Endothelial cell of umbilical vein (primary cell): Measurements from ENCODE around the gene SARS2. TPM values are rescaled to one million over a fixed set of nuclear protein-coding genes. Genes with fewer than 3 reads are reported as not detected.
"Not testable (repeated sequence)": the region's sequence is repeated elsewhere in the genome, so short reads cannot be mapped to it uniquely, and the experiment has no call there.

Experiments used
- BruUV-seq: library from RNA; stranded (reverse); fragments of 400-500 nt; replicated peaks from 2 replicates; lab custom pipeline; 2021; lab: Mats Ljungman, UMichigan
- CTCF ChIA-PET: fragments of 300-600, 350-600 bp; sonication (Branson Sonifier 250); formaldehyde crosslinking; loops from one replicate; lab custom pipeline; 2021; ENCODE audit warnings: antibody characterized with exemption, inconsistent platforms; lab: Charles Lee
- POLR2A ChIA-PET: fragments of 300-600, 350-600 bp; sonication (Branson Sonifier 250); formaldehyde crosslinking; loops from one replicate; lab custom pipeline; 2021; ENCODE audit warnings: antibody characterized with exemption, inconsistent platforms; lab: Charles Lee
- DNase-seq: peaks from one replicate; pipeline ENCODE4 v3.0.0-alpha.2; 2011; ENCODE audit warnings: low read depth, low spot score
- FAIRE-seq: peaks from 2 replicates; lab custom pipeline; 2011; peaks lifted over from hg19 to GRCh38; lab: Jason Lieb, UNC
- H2AFZ ChIP-seq: 2 replicates; pipeline ENCODE4 v1.6.0; 2012; ENCODE audit warnings: low read depth, low read length, control low read depth, inconsistent platforms
- H3K27ac ChIP-seq: 2 replicates; pipeline ENCODE4 v1.5.1; 2011; ENCODE audit warnings: low read depth, mild to moderate bottlenecking, control low read depth, low read length, moderate library complexity; ENCODE audit not compliant: insufficient read depth
- H3K27me3 ChIP-seq, 2 experiments: 2 replicates each; pipeline versions ENCODE4 v1.6.0 to v1.6.1; 2011; ENCODE audit warnings: low read length in 2 of 2, mixed read lengths in 1 of 2; ENCODE audit not compliant: control insufficient read depth in 2 of 2, insufficient read depth in 2 of 2
- H3K36me3 ChIP-seq, 2 experiments: 2 replicates in 1 of 2; 3 replicates in 1 of 2; pipeline ENCODE4 v1.5.1; 2011; ENCODE audit warnings: low read length in 2 of 2, mild to moderate bottlenecking in 1 of 2, moderate library complexity in 1 of 2; ENCODE audit not compliant: control insufficient read depth in 2 of 2, insufficient read depth in 2 of 2; ENCODE audit errors: extremely low read depth in 1 of 2
- H3K4me1 ChIP-seq: 3 replicates; pipeline ENCODE4 v1.5.1; 2011; ENCODE audit warnings: mild to moderate bottlenecking, low read length; ENCODE audit not compliant: control insufficient read depth, insufficient read depth; ENCODE audit errors: extremely low read depth
- H3K4me2 ChIP-seq: 2 replicates; pipeline ENCODE4 v1.6.1; 2011; ENCODE audit warnings: low read length, control low read depth, mixed read lengths; ENCODE audit not compliant: insufficient read depth
- H3K4me3 ChIP-seq, 3 experiments: fragments of 200-600 bp in 1 of 3; sonication (generic), shearing (Covaris generic) in 1 of 3; replicated peaks in 1 of 3; 2 replicates each; pipeline ENCODE4 v1.5.1; 2011 to 2016; ENCODE audit warnings: control low read depth in 3 of 3, low read length in 3 of 3, mild to moderate bottlenecking in 2 of 3, inconsistent platforms in 1 of 3, low read depth in 1 of 3, moderate library complexity in 1 of 3; ENCODE audit not compliant: insufficient read depth in 1 of 3
- H3K79me2 ChIP-seq: 2 replicates; pipeline ENCODE4 v1.6.0; 2012; ENCODE audit warnings: low read length, inconsistent platforms; ENCODE audit not compliant: control insufficient read depth, insufficient read depth
- H3K9ac ChIP-seq: replicated peaks from 2 replicates; pipeline ENCODE3; 2011; ENCODE audit warnings: low read length, control low read depth; ENCODE audit not compliant: insufficient read depth; ENCODE audit errors: extremely low read depth
- H3K9me1 ChIP-seq: replicated peaks from 3 replicates; pipeline ENCODE4 v1.6.0; 2011; ENCODE audit warnings: mild to moderate bottlenecking, low read length; ENCODE audit not compliant: control insufficient read depth, insufficient read depth; ENCODE audit errors: extremely low read depth
- H3K9me3 ChIP-seq: replicated peaks from 2 replicates; pipeline ENCODE4 v1.5.1; 2012; ENCODE audit warnings: low read length, inconsistent platforms; ENCODE audit not compliant: control insufficient read depth, insufficient read depth
- H4K20me1 ChIP-seq: replicated peaks from 2 replicates; pipeline ENCODE3; 2011; ENCODE audit warnings: mild to moderate bottlenecking, low read length; ENCODE audit not compliant: control insufficient read depth, insufficient read depth; ENCODE audit errors: extremely low read depth
- FOS ChIP-seq: IDR thresholded peaks from 2 replicates; pipeline ENCODE4 v1.6.1; 2011; ENCODE audit warnings: mild to moderate bottlenecking, low read length, moderate library complexity, borderline replicate concordance; ENCODE audit not compliant: insufficient read depth
- GATA2 ChIP-seq: IDR thresholded peaks from 2 replicates; pipeline ENCODE4 v1.7.0; 2011; ENCODE audit warnings: low read depth, mild to moderate bottlenecking, moderate library complexity, mixed read lengths, low read length; ENCODE audit not compliant: insufficient read length, insufficient read depth
- JUN ChIP-seq: IDR thresholded peaks from 2 replicates; pipeline ENCODE4 v1.6.1; 2011; ENCODE audit warnings: borderline replicate concordance, low read depth; ENCODE audit not compliant: insufficient read length, insufficient read depth
- MYC ChIP-seq: IDR thresholded peaks from one replicate; pipeline ENCODE4 v1.6.1; 2011; ENCODE audit warnings: mild to moderate bottlenecking, low read depth, low read length
- POLR2A ChIP-seq: IDR thresholded peaks from 2 replicates; pipeline ENCODE4 v1.6.1; 2012; ENCODE audit warnings: low read depth, mild to moderate bottlenecking, control low read depth, low read length
- POLR2AphosphoS5 ChIP-seq: IDR thresholded peaks from 2 replicates; pipeline ENCODE4 v1.6.1; 2012; ENCODE audit warnings: low read depth, mild to moderate bottlenecking, control low read depth, low read length, moderate library complexity; ENCODE audit not compliant: insufficient read depth
- dilution Hi-C: fragments of 300-500 bp; cut with MboI; formaldehyde crosslinking; loops from one replicate; pipeline ENCODE4 v1.15.0; 2019; ENCODE audit warnings: low sequenced_read_pairs; ENCODE audit not compliant: extremely low pct_ligation_motif_present
- intact Hi-C: fragments of 100-400 bp; cut with micrococcal nuclease; formaldehyde crosslinking; loops from one replicate; pipeline ENCODE4 v1.10.0; 2022
- polyA plus RNA-seq, 4 experiments: library from polyadenylated mRNA; depleted of rRNA in 3 of 4; stranded (reverse) in 3 of 4; unstranded in 1 of 4; fragments of >200 nt; gene quantifications; 2 replicates each; pipeline versions ENCODE4 v1.2.1 to v1.2.3, GENCODE V29; 2011 to 2012; ENCODE audit warnings: missing spikeins in 1 of 4
- total RNA-seq: library from RNA; stranded (reverse); gene quantifications from 2 replicates; pipeline ENCODE4 v1.2.3, GENCODE V29; 2021
- TF ChIP-seq, protein P1 (sequence below): IDR thresholded peaks from 2 replicates; pipeline ENCODE4 v1.6.1; 2011; ENCODE audit not compliant: insufficient read depth, insufficient read length

Gene SARS2
- total and polyA plus RNA-seq, 2 donors (not counting 3 experiments of a cell fraction or from before 2014, with no cell fraction given): 40.3 to 43.7 TPM

DNA sequence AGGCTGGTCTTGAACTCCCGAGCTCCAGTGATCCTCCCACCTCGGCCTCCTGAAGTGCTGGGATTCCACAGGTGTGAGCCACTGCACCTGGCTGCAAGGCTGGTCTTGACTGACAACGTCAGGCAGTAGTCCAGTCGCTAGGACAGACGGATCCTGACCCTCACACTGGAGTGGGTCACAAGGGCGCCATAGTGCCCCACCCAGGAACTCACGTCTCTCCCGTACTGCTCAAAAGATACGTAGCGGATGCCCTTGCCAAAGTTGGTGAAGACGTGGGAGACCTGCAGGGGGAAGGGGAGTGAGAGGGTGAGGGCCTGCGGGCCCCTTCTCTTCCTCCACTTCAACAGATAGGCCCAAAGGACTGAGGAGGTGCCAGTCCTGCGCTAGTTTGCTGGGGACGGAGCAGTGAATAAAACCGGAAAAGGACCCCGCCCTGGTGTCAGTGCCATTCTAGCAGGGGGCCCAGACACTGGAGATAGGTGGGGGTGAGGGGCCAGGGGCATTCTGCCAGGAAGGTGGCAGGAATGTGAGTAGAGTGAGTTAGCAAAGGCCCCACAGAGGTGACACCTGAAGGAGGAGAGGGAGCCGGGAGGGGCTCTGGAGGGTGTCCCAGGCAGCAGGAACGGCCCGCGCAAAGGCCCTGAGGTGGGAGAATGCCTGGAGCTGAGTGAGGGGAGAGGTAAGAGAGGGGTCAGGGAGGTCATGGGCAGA lies 12.1 kb upstream of the SARS2 start:
- H3K9me1 ChIP-seq: no peaks in the 10 kb centered on the region
- H3K4me1 ChIP-seq: peaks cover 10% of the 10 kb centered on the region
- BruUV-seq: no TSS peak
- ChIA-PET POLR2A (no interaction called here), CTCF (no interaction called here)
- TF ChIP-seq, protein P1, sequence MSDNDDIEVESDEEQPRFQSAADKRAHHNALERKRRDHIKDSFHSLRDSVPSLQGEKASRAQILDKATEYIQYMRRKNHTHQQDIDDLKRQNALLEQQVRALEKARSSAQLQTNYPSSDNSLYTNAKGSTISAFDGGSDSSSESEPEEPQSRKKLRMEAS: no peak
- TF ChIP-seq POLR2AphosphoS5 (no peak), FOS (no peak), JUN (no peak)
- H3K79me2 ChIP-seq: no peaks in the 10 kb centered on the region
- H3K36me3 ChIP-seq: peaks cover 0 to 2% of the 10 kb centered on the region in 2 experiments
- no peak for DNase-seq
- no peak overlapping the region for H3K4me3 ChIP-seq
- no peak overlapping the region for H3K4me2 ChIP-seq
- intact Hi-C loops: no loop called here
- H2AFZ ChIP-seq: no peak overlapping the region
- no peaks in the 10 kb centered on the region for H3K27me3 ChIP-seq
- no peaks in the 10 kb centered on the region for H4K20me1 ChIP-seq
- dilution Hi-C loops: no loop called here
- FAIRE-seq: no peak
- H3K9me3 ChIP-seq: no peaks in the 10 kb centered on the region
- H3K27ac ChIP-seq: no peak overlapping the region
- no peak overlapping the region for H3K9ac ChIP-seq

DNA sequence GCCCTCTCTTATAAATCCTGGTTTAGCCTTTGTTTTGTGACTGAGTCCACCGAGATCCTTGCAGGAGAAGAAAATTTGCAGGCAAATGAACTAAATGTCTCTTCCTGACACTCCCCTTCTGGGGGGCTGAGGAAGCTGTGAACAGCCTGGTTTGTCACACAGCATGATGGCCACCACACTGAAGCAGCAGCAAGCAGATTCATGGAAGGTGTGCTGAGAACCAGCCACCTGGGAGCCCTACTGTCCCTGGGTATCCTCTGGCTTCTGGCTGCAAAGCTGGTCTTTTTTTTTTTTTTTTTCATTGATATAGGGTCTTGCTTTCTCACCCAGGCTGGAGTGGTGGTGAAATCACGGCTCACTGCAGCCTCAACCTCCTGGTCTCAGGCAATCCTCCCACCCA lies 11.4 kb upstream of the SARS2 start:
- Histone ChIP-seq H4K20me1 (no peaks in the 10 kb centered on the region), H3K9ac (no peak overlapping the region), H3K9me3 (no peaks in the 10 kb centered on the region), H3K9me1 (no peaks in the 10 kb centered on the region), H3K79me2 (no peaks in the 10 kb centered on the region), H3K36me3 (peaks cover 0 to 2% of the 10 kb centered on the region in 2 experiments), H2AFZ (no peak overlapping the region), H3K27me3 (no peaks in the 10 kb centered on the region), H3K4me2 (no peak overlapping the region), H3K4me1 (peaks cover 10% of the 10 kb centered on the region), H3K4me3 (no peak overlapping the region), H3K27ac (no peak overlapping the region)
- no TSS peak for BruUV-seq
- DNase-seq (no peak), FAIRE-seq (no peak)
- POLR2A ChIA-PET: no interaction called here
- CTCF ChIA-PET: no interaction called here
- no peak for TF ChIP-seq MYC
- no peak for TF ChIP-seq FOS
- TF ChIP-seq, protein P1: no peak
- TF ChIP-seq POLR2A: no peak
- no peak for TF ChIP-seq JUN
- no peak for TF ChIP-seq GATA2
- dilution Hi-C loops (no loop called here), intact Hi-C loops (no loop called here)

DNA sequence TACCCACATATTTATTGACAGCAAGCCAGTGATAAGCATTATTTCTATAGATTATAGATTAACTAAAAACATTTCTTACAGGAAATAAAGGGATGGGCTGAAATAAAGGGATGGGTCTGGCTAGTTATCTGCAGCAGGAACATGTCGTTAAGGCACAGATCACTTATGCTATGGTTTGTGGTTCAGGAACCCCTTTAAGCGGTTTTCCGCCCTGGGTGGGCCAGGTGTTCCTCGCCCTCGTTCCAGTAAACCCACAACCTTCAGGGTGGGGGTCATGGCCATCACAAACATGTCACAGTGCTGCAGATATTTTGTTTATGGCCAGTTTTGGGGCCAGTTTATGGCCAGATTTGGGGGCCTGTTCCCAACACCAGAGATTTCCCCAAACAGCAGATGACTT lies 10.9 kb upstream of the SARS2 start:
- intact Hi-C loops, dilution Hi-C loops, H3K4me2 ChIP-seq, H3K9me3 ChIP-seq, H3K4me1 ChIP-seq, H3K9me1 ChIP-seq, DNase-seq, H3K4me3 ChIP-seq, H4K20me1 ChIP-seq, H3K79me2 ChIP-seq, POLR2A ChIA-PET, H2AFZ ChIP-seq, H3K9ac ChIP-seq, H3K27ac ChIP-seq, H3K36me3 ChIP-seq, H3K27me3 ChIP-seq, FAIRE-seq: not testable (repeated sequence)
- TSS peak; percentile 20 for BruUV-seq
- CTCF ChIA-PET: interaction anchor here (1.7 to 3.2 kb wide), 2 partner anchors 11 to 15 kb away, joined by 5 to 15 read pairs; partner anchors contain the start of genes MRPS12 and SARS2
